AG09319 (cell line): ENCODE results near the gene TLCD1.

Experiments used
- DNase-seq: peaks from one replicate; pipeline ENCODE4 v3.0.0-alpha.2; 2010; ENCODE audit warnings: low read depth; ENCODE audit errors: extremely low read depth
- CTCF ChIP-seq: IDR thresholded peaks from 2 replicates; pipeline ENCODE4 v1.5.1; 2011; ENCODE audit warnings: low read depth, mild to moderate bottlenecking, inconsistent platforms, low read length, moderate library complexity

Gene TLCD1

GRCh38 chr17:28682655-28683054, 43.4 kb downstream of the TLCD1 start:
- no peak for DNase-seq
- TF ChIP-seq CTCF, result no peak

GRCh38 chr17:28675980-28676379, 50.1 kb downstream of the TLCD1 start:
- no peak for DNase-seq
- TF ChIP-seq CTCF, result no peak; the same call in 1 of the 2 replicates

- no peak for TF ChIP-seq CTCF
- DNase-seq, result no peak
Measured at GRCh38 chr17:28675490-28675889, 50.5 kb downstream of the TLCD1 start.
